LNCaP clone FGC (cell line): Measurements from ENCODE around the gene ARHGAP22.

Source experiments
- DNase-seq: peaks from one replicate; pipeline ENCODE4 v3.0.0-alpha.2; 2011; ENCODE audit warnings: low read depth
- H3K4me3 ChIP-seq: 2 replicates; pipeline ENCODE4 v1.5.1; 2011; ENCODE audit warnings: mild to moderate bottlenecking, low read depth, low read length, control low read depth
- TF ChIP-seq, protein P1 (sequence below): IDR thresholded peaks from 2 replicates; pipeline ENCODE4 v1.5.1; 2012; ENCODE audit warnings: mild to moderate bottlenecking; ENCODE audit not compliant: control insufficient read depth, insufficient read depth; ENCODE audit errors: extremely low read depth

The ARHGAP22 gene

DNA sequence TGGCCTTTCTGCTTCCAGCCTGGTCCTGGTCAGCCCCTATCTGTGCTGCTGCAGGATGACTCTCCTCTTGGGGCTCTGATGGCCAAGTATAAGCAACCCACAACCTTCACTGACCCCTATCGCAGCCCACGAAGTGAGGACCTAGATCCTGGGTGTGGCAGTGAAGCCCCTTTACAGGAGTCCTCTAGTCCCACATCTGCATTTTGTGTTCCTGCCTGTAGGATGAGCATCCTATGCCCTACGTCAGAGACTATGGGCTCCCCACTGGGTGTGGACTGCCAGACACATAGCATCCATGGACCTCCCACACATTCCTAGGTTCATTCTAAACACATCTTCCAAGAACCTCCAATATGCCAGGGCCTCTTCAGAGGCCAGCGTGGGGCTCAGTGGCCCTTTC is 29.0 kb downstream of the ARHGAP22 start:
- DNase-seq, result no peak
- no peak overlapping the region for H3K4me3 ChIP-seq
- TF ChIP-seq, protein P1, sequence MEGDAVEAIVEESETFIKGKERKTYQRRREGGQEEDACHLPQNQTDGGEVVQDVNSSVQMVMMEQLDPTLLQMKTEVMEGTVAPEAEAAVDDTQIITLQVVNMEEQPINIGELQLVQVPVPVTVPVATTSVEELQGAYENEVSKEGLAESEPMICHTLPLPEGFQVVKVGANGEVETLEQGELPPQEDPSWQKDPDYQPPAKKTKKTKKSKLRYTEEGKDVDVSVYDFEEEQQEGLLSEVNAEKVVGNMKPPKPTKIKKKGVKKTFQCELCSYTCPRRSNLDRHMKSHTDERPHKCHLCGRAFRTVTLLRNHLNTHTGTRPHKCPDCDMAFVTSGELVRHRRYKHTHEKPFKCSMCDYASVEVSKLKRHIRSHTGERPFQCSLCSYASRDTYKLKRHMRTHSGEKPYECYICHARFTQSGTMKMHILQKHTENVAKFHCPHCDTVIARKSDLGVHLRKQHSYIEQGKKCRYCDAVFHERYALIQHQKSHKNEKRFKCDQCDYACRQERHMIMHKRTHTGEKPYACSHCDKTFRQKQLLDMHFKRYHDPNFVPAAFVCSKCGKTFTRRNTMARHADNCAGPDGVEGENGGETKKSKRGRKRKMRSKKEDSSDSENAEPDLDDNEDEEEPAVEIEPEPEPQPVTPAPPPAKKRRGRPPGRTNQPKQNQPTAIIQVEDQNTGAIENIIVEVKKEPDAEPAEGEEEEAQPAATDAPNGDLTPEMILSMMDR, result no peak

DNA sequence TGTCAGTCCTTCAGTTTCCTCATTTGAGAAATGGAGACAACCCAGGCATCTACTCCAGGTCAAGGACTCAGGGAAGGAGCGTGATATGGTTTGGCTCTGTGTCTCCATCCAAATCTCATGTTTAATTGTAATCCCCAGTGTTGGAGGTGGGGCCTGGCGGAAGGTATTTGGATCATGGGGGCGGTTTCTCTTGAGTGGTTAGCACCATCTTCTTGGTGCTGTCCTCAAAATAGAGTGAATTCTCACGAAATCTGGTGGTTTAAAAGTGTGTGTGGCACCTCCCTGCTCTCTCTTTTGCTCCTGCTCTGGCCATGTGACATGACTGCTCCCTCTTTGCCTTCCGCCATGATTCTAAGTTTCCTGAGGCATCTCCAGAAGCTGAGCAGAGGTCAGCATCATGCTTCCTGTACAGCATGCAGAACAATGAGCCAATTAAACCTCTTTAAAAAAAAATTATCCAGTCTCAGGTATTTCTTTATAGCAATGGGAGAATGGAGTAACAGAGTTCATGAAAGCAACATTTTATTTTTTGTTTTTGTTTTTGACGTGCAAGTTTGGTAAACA is 30.0 kb downstream of the ARHGAP22 start:
- TF ChIP-seq, protein P1, result no peak
- DNase-seq, result no peak
- no peak overlapping the region for H3K4me3 ChIP-seq

DNA sequence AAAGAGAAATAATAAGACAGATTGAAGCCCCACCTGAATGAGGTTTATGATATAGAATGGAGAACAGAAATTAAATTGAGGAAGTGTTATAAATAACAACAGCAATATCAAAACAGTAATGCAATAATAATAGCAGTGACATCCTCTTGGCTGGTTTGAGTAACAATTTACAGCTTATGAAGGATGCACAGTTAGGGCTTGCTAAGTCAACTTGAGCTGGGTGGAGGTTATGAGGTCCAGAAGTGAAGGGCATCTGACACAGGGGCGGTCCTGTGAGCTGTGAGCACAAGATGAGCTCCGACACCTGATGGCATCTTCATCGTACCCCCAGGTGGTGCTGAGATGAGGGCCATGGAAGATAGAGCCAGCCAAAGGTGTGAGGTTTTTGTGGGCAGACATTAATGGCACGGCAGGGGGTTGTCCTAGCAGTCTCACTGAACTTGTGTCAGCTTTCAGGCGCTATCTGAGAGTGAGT is 30.5 kb downstream of the ARHGAP22 start:
- H3K4me3 ChIP-seq, result no peak overlapping the region
- no peak for DNase-seq
- TF ChIP-seq, protein P1, result no peak

DNA sequence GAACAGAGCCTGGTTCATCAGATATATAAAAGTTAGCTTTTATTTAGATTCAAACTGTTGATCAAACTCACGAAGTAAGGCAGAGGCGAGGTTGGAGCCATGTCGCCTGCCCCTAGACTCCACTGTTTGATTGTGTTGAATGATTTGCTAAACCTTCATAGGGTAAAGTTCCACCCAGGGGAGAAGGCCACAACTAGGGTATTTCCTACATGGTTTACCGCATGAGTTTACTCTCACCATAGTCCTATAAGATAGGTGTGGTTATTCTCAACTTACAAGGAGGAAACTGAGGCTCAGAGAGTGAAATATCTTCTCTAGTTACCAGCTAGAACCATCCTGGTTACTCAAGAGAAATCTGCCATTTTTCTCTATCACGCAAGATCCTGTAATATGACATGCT is 31.8 kb downstream of the ARHGAP22 start:
- TF ChIP-seq, protein P1, result no peak
- H3K4me3 ChIP-seq, result no peak overlapping the region
- DNase-seq, result no peak

DNA sequence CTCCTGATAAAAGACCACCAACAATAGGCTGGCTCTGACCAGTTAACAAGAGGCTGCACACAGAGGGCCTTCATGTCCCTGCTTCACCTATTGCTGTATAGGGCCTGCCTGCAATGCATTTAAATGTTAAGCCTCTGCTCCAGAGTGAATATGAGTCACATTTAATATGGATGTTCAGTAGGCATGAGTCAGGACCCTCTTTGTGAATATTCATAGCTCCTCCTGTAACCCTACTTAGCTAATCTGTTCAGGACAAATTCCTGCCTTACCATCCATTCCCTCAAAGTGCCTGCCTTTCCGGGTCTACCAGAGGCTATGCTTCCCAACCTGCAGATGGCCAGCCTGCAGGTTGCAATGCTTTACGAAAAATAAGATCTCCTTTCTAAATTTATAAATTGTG is 32.5 kb downstream of the ARHGAP22 start:
- TF ChIP-seq, protein P1, result no peak
- no peak for DNase-seq

DNA sequence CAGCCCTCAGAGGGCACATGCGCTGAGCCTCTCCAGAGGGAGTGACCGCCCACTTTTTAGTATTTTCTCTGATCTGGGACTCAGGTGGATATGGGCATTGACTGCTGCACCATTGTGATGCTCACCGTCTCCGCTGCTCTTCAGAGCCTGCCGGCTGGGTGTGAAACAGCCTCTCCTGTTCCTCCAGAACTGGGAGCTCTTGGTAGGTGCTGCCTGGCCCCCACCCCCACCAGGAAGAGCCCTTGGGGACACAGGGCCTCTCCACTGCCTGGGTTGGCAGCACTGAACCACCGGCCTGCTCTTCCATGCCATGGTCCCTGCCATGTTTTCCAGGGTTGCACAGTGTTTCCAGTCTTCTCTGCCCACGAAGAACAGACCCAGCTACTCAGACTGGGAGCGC is 36.3 kb downstream of the ARHGAP22 start:
- no peak overlapping the region for H3K4me3 ChIP-seq
- TF ChIP-seq, protein P1, result no peak
- no peak for DNase-seq

More for the DNA sequence above, 32.5 kb downstream of the ARHGAP22 start:
- no peak overlapping the region for H3K4me3 ChIP-seq

DNA sequence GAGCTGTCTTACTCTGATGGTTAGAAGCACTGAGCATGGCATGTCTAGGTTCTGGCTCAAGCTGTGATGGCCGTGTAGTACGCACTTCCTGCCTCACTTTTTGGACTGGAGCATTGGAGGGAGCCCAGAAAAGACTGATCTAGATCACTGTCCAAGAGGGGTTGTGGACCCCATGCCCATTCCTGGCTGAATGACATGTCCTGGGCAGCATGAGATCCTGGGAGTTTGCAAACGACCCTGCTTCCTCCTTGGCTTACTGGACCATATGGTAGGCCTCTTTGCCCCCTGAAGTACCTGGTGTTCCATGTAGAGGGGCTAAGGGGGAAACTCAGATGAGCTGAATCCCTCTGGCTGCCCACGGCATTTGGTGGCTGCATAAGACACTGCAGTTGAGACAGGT is 36.7 kb downstream of the ARHGAP22 start:
- TF ChIP-seq, protein P1, result no peak
- H3K4me3 ChIP-seq, result no peak overlapping the region
- DNase-seq, result no peak
